ENCODE data around the gene VSIG8.
A peak's percentile ranks its signal among the peaks of the same experiment; 100 is the strongest.
"Not testable (repeated sequence)": the region's sequence is repeated elsewhere in the genome, so short reads cannot be mapped to it uniquely, and the experiment has no call there.

The VSIG8 gene, protein sequence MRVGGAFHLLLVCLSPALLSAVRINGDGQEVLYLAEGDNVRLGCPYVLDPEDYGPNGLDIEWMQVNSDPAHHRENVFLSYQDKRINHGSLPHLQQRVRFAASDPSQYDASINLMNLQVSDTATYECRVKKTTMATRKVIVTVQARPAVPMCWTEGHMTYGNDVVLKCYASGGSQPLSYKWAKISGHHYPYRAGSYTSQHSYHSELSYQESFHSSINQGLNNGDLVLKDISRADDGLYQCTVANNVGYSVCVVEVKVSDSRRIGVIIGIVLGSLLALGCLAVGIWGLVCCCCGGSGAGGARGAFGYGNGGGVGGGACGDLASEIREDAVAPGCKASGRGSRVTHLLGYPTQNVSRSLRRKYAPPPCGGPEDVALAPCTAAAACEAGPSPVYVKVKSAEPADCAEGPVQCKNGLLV

DNA sequence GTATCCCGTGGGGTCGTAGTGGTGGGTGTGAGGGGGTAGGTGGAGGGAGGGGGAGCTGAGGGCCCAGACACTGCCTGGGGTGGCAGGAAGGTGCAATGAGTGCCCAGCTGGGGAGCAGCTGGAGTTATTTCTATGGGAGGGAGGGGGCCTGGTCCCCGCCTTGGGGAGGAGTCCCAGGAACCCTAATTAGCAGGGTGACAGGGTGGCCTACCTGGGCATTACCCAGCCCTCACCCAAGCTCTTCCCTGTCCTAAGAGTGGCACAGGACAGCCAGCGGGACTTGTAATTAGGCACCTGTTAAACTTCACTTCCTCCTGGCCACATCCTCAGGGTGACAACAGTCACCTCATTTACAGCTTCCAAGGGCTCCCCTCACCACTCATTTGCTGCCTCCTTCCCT is at the start of gene VSIG8:
Gene VSIG8 (minus strand): TSS at position 101 of the 400 bp plus-strand sequence. CDS start 136 bp downstream, outside the sequence.
- DNase-seq: no peak

DNA sequence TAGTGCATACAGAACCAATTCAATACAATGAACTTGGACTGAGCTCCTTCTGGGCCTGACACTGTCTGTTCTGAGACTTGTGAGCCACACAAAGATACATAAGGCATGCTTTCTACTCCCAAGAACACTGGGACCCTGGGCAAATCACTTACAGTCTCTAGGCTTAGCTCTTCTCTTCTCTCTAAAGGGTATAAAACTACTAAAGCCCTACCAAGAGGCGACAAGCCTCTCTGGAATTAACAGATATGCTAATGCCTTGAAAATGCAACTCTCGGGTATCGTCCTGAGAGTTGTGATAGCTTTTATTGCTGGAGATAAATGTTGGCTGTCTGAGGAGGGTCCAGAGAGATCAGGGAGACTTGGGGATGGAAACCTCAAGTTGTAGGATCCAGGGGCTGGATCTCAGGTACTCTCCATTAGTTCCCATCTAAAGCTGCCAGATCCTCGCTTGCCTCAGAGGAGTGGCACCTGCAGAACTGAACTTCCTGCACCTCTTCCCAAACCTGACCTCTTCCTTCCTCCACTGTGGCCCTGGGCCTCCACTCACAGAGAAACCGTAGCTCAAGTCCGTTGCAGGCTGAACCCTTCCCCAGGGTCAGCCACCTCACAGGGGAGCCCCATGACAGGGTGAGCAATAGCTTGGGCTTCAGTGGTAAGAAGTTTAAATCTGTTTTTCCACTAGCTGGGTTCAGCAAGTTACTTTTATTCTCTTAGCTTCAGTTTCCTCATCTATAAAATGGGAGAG is 49.0 kb upstream of the VSIG8 start:
- no peak for DNase-seq

DNA sequence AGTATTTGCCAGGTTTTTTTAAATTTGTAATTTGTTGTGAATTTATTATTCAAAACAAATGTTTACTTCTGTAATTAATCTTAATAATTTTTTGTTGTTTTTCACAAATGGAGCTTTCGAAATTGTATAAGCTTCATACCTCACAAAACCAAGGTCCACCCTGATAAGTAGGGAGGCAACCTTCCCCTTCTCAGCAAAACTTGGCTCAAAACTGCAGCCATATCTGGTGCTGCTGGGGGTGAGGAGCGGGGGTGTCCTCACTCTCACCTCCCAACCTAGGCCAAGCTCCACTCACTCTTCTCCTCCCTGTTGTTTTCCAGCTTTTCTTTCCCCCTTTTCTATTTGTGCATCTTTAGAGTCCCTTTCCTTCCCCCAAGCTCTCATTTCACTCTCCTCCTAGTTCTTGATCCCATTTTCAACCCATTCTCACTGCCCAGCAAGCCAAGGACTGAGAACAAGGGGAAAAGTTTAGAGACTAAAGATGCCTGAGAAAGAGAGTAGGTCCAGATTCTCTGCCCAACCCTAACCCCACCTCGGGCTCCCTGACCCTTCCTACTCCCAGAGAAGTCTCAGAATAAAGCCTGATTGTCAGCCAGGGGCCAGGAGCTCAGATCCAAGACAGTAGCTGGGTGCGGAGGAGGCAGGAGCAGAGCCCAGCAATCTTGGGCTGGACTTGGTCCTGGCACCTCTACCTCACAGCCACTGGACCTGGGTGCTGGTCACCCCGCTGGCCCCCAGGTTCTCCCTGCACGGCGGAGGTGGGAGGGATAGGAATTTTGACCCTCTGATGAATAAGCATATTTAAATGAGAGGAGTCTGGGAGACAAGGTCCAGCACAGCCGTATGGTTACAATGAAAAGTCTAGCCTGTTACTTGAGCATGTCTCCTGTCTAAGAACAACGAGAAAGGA is 45.8 kb upstream of the VSIG8 start:
- no peak for DNase-seq

DNA sequence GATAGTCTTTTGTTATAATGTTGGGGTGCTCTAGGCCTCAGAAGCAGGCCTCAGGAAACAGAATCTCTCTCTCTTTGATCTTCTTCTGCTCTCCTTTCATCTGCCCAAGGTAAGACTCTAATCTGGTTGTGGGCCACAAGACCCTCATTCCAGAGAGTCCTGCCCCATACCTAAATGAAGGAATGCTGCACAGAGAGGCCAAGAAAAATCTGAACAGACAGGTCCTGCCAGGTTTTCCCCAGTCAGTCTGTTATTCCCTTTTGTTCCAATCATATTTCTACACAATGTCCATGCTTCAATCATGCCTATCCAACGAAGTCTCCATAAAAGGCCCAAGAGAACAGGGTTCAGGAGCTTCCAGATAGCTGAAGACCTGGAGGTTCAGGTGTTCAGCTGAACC is 44.5 kb upstream of the VSIG8 start:
- no peak for DNase-seq

DNA sequence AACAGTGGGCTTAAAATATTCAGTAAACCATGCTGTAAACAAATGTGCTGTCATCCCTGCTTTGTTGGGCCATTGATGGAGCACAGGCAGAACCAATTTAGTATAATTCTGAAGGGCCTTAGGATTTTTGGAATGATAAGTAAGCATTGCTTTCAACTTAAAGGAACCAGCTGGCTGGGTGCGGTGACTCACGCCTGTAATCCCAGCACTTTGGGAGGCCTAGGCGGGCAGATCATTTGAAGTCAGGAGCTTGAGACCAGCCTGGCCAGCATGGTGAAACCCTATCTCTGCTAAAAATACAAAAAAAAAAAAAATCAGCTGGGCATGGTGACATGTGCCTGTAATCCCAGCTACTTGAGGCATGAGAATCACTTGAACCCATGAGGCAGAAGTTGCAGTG is 41.6 kb upstream of the VSIG8 start:
- not testable (repeated sequence) for DNase-seq

DNA sequence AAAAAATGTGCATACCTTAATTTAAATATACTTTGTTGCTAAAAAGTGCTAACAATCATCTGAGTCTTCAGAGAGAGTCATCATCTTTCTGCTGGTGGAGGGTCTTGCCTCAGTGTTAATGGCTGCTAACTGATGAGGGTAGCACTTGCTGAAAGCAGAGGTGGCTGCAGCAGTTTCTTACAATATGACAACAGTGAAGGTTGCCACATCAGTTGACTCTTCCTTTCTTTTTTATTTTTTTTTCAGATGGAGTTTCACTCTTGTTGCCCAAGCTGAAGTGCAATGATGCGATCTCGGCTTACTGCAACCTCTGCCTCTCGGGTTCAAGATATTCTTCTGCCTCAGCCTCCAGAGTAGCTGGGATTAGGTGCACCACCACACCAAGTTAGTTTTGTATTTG is 40.1 kb upstream of the VSIG8 start:
- no peak for DNase-seq

DNA sequence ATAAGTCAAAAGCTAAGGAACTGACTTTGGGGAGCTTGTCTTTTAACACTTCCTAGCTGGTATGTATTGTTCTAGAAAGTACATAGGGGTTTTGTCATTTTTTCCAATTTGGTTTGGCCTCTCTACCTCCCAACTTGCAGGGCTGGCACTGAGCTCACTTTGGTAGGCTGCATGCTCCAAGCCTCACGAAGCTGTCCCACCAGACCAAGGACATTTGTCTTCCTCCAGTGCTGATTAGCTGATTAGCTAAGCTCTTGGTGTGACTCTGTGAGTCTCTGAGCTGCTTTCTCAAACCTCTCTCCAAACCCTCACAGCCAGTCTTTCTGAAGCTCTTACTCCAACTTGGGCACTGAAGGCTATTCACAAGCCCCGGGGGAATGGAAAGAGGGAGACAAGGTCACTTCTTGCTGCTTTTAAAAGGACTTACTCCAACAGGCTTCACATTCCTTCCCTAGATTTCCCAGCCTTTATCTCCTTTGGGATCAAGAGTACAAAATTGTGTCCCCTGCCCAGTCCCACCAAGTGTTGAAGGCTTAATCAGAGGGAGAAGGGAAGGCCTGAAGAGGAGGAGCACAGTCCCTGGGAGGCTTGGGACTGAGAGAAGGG is 38.4 kb upstream of the VSIG8 start:
- DNase-seq: no peak

DNA sequence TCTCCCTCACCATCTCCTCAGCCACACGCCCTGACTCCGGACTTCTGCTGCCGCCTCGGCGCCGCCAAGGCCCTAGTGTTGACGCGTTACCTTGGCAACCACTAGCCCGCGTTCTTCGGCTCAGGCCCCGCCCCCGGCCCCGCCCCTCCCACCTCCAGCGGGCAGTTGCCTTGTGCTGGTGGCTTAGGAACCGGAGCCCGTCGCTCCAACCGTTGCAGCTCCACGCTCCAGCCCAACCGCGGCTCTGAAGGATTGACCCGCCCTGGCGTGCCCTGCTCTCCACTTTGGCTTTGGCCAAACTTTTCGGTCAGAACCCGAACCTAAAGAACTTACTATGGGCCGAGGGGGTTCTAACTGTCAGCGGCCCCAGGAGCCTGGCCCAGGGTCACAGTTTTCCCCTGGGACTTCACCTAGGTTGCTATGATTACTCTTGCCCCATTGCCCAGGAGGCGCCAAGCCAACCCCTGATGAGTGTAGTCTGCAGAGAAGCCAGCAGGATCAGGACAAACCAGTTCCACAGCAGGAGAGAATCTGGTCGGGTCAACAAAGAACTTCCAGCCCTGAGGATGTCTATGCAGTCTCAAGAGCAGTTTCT is 37.7 kb upstream of the VSIG8 start, which contains the start of gene CFAP45:
Gene CFAP45 (minus strand): TSS at position 80 of the 595 bp plus-strand sequence. CDS start 67 bp downstream, at position 13.
- no peak for DNase-seq

DNA sequence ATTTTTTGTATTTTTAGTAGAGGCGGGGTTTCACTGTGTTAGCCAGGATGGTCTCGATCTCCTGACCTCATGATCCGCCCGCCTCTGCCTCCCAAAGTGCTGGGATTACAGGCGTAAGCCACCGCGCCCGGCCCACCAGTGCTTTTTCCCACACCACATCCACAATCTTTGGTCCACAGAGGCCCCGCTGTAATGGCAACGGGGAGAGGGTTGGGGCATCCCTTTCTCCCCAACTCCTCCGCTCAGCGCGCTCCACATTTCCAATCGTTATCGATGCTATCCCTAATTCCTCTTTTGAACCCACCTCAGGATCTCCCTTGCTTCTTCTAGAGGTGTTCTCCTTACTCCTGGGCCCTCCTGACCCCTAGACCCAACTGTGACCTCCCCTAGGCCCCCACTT is 37.2 kb upstream of the VSIG8 start:
- not testable (repeated sequence) for DNase-seq

DNA sequence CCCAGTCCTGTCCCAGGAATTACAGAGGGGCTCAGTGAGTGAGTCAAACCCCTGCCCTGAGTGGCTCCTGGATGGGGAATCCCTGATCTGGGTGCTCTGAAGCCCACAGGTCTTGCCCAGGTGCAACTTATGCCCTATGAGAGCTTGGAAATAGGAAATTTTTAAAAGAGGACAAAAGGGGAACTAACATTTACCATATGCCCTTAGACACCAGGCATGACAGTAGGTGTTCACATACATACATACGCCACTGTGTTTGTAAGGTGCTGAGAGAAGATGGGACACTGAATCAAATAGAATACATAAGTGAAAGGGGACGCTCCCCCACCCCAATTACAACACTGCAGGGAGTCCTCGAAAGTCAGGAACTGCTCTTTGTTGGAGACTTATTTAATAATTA is 36.1 kb upstream of the VSIG8 start:
- DNase-seq: no peak

DNA sequence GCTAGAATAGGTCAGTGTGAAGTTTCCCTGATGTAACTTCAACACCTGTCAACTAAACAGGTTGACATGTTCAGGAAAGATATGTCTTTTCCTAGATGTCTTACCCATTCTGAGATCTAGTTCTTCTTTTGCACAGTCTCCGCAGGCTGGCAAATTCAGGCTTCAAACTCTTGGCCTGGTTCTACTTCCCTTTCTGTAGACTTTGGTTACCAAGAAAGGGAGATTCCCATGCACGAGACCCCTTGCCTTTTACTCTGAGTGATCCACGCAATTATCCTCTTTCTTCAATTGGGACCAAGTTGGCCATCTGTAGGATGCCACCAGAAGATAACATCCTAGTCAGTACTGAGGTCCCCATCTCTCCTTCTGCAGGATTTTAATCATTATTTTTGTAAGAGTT is 35.5 kb upstream of the VSIG8 start:
- no peak for DNase-seq

DNA sequence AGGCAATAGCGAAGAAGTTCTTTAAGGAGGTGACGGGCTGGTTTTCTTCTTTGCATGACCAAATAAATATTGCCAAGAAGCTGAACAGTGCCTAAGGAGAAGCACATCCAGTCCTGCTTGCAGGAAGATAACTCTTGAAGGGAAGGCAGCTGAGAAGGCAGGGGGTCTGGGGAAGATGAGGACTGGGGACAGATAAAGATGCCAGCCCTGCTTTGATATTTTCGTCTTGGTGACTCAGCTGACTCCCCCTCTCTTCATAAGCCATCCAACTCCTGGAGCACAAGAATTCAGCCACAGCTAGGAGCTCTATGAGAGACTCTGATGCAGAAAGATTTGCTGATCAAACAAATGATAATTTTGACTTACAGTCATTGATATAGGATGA is 34.1 kb upstream of the VSIG8 start:
- DNase-seq: no peak

DNA sequence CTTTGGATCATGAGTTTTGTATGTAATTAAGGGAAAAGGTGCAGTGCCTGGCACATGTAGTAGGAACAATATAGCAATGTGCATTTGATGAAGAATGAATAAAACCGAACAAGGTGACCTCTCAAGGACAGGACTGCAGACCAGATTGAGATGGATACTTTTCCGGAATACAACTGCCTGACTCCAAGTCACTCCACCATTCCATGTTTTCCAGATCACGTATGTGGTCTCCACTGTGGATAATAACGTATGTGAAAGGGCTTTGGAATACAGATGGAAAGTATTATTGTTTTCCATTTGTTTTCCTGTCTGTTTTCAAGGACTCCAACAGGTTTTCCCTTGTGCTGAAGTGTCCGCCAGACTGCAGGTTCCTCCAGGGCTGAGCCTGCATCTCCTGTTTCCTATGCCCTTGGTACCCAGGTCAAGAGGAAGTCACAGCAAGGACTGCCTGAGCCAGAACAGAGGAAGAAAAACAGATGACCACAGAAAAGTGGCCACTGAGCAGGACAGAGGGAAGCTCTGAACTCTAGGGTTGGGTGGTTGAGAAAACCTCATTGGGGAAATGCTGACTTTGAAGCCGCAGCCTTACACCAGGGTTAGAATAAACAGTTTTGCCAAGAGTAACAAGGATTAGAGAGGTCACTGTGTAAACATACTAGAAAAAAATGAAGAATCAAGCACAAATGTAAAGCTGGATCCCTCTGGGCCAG is 33.5 kb upstream of the VSIG8 start:
- no peak for DNase-seq

DNA sequence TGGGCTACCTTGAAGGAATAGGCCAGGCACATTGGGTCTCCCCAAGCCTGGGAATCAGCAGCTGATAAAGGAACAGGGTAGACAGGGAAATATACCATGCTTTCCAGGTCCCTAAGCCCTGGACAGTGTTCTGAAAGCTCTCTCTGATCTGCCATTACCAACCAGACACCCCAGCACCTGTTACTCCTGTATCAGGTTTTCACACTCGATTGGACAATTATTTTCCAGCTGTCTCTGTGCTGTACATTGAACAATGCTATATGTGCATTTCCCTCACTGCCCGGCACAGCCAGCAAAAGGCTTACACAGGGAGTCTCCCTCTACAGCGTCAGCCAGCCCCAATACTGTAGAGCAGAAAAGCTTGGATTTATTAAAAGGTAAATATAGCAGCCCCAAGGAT is 32.8 kb upstream of the VSIG8 start:
- DNase-seq: no peak

DNA sequence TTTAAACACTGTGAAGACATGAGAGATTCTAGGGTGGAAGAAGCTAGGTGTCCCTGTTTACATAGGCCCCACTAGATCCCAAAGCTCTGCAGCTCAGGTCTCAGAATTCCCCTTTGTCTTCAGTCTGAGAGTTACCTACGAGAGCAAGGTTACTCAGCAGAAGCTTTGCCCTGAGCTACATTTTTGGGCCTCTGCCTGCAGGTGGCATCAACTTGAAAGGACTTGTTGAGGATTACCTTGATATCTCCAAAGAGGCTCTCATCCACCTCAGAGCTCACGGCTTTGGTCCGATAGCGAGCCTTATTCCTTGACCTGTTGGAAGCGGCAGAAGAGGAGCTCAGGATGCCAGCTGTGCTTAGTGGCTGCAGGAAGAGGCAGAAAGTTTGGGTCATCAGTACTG is 30.5 kb upstream of the VSIG8 start:
- DNase-seq: no peak

DNA sequence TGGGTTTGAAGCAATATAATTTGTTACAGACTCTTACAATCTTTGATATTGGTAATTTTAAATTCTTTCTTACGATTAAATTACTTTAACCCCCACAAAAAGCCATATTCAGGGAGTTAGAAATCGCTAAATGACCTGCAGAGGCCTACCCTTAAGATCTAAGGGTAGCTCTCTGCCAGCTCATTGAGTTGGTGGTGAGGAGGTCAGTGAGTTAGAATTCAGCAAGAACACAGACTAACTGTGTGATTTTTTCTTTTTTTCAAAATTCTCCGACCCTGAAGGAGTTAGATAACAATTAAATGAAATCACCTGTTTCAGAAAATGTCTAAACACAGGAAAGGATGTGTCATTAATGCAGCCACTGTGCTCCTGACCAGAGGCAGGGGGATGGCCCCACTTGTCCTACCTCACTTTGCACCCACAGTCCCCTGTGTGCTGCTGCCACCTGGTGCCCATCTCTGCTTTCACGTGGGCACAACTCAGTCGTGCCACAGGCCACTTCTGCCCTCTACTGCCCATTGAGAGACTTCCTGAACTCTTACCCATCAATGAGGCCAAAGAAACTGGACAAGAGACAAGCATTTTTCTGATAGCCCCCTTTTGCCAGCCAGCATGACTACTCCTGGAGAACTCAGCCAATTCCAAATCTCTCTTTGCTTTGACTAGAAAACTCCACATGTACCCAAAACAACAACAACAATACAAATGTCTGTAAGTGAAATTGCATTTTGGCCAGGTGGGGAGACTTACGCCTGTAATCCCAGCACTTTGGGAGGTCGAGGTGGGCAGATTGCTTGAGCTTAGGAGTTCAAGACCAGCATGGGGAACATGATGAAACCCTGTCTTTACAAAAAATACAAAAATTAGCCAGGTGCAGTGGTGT is 29.1 kb upstream of the VSIG8 start:
- peak; percentile 63 to 66 for DNase-seq

DNA sequence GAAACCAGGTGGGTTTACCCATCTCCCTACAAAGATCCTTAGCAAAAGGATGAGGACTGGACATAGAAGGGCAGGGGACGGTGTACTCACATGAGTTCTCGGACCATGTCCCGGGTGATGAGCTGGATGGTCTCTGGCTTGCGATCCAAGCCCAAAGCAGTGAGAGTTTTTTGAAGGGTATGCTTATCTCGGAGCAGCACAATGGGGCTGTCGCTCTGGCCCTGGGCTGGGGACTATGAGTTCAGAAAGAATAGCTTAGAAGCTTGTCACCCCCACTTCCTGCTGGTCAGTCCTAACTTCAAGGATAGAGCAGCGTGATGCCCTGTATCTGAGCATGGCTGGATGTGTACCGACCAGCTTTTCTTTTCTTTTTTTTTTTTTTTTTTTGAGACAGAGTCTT is 27.9 kb upstream of the VSIG8 start:
- no peak for DNase-seq

DNA sequence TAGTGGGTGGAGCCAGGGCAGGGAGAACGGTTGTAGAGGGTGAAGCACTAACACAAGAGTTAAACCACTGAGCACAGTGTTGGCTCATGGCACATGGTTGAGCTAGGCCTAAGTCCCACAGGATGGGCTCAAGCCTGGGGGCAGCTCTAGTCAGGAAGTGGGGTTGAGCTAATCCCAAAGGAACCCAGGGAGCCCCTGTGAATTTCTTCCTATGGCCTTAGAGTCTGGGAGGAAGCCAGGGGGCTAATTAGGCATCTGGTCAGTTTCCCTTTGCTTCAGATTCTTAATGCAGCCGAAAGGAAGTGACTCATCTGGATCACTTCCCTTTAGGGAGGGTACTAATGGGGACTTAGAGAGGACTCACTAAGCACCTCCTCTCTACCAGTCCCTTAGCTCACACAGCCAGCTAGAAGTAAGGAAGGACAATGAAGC is 27.4 kb upstream of the VSIG8 start:
- no peak for DNase-seq

DNA sequence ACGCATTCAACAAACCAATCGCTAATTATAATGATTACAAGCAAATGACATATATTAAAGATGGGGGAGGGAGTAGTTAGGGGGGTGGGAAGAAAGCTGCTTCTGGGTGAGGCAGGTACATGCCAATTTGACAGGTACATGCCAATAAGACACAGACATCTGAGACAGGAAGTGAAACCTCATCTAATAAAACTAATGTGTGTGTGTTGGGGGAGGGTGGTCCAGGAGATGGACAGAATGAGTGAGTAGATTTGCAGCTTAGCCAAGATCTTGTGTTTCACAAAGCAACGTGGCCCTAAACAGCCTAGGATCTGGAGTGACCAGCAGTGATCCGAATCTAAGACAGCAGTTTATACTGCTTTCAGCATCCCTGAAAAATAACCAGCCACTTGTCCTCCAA is 26.7 kb upstream of the VSIG8 start:
- no peak for DNase-seq

DNA sequence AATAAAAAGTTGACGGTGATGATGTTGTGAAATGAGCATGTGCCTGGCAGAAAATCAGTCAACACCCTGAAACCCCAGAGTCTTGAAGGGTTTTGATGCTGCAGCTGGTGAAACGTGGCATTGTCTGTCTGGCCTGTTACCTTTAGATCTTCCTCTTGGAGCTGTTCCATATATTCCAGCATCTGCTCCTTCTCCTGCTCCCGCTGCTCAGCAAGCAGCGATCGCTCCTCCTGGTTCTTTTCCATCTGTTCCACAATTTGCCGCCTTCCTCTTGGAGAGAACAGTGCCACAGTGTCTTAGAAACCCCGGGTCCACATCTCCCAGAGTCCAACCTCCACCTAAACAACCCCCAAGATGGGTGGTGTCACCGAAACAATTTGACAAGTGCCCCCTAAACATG is 21.8 kb upstream of the VSIG8 start:
- DNase-seq: no peak

DNA sequence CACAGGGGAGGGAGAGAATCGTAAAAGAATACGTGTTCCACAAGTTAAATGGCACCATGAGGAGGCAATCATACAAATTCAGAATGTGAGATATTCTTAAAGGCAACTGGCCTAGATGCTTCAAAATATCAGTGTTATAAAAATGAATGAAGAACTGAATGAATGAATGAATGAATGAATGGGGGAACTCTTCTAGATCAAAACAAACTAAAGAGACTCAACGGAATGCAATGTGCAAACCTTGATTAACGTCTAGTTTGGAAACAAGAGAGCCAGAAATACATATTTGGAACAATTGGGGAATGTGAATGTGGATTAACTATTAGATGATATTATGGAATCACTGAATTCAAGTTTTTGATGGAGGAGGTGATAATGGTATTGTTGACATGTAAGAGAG is 20.7 kb upstream of the VSIG8 start:
- DNase-seq: no peak

Measured in stimulated activated CD4-positive, alpha-beta T cell treated with anti-CD3 and anti-CD28 coated beads, Interleukin-4, amount 100 ng/mL, for 4 hours (primary cell).